Natural killer cell (primary cell): Measurements from ENCODE around the gene DNAH10. TPM values are rescaled to one million over a fixed set of nuclear protein-coding genes. Genes with fewer than 3 reads are reported as not detected.

Experiments used
- ATAC-seq, 3 donors: fragments of 150-1000 bp in 2 of 3; fragments of 200-7000 bp in 1 of 3; cut with Tn5 transposase; 1 replicate in 1 of 3; 2 replicates in 2 of 3; pipeline ENCODE4 v1.10.0; 2021; ENCODE audit warnings: mild to moderate bottlenecking in 2 of 3, moderate library complexity in 2 of 3
- DNase-seq, 2 donors: peaks; one replicate each; pipeline versions ENCODE4 v3.0.0 to v3.0.0-alpha.2; 2013 to 2021; ENCODE audit warnings: mixed read lengths in 1 of 2
- H3K27ac ChIP-seq: one replicate; pipeline ENCODE4 v1.5.1; 2013; ENCODE audit warnings: mild to moderate bottlenecking, low read length
- H3K27me3 ChIP-seq: one replicate; pipeline ENCODE4 v1.6.1; 2013; ENCODE audit warnings: low read length; ENCODE audit not compliant: control insufficient read depth, insufficient read depth
- H3K36me3 ChIP-seq: one replicate; pipeline ENCODE4 v1.6.1; 2013; ENCODE audit warnings: low read length; ENCODE audit not compliant: control insufficient read depth, insufficient read depth
- H3K4me1 ChIP-seq: one replicate; pipeline ENCODE4 v1.6.1; 2013; ENCODE audit warnings: low read length; ENCODE audit not compliant: control insufficient read depth, insufficient read depth
- H3K4me3 ChIP-seq: one replicate; pipeline ENCODE4 v1.5.1; 2013; ENCODE audit warnings: low read length
- H3K9me3 ChIP-seq: one replicate; pipeline ENCODE4 v1.6.1; 2013; ENCODE audit warnings: low read length; ENCODE audit not compliant: control insufficient read depth, insufficient read depth
- H3K27ac Mint-ChIP-seq, 2 donors: one replicate each; pipeline ENCODE4 v1.8.0; 2022; ENCODE audit warnings: mild to moderate bottlenecking in 2 of 2, mixed read lengths in 2 of 2, moderate library complexity in 1 of 2
- H3K27me3 Mint-ChIP-seq, 2 donors: one replicate each; pipeline ENCODE4 v1.8.0; 2022; ENCODE audit warnings: low read depth in 2 of 2, mixed read lengths in 2 of 2
- H3K36me3 Mint-ChIP-seq: one replicate; pipeline ENCODE4 v1.8.0; 2022; ENCODE audit warnings: mixed read lengths
- H3K4me1 Mint-ChIP-seq, 2 donors: one replicate each; pipeline ENCODE4 v1.8.0; 2022; ENCODE audit warnings: mixed read lengths in 2 of 2
- H3K4me3 Mint-ChIP-seq: one replicate; pipeline ENCODE4 v1.8.0; 2022; ENCODE audit warnings: mild to moderate bottlenecking, moderate library complexity, mixed read lengths
- H3K9me3 Mint-ChIP-seq, 2 donors: one replicate each; pipeline ENCODE4 v1.8.0; 2022; ENCODE audit warnings: mixed read lengths in 2 of 2
- CTCF ChIP-seq: fragments of 200-600 bp; IDR thresholded peaks from one replicate; pipeline ENCODE4 v1.8.0; 2022; ENCODE audit warnings: antibody characterized with exemption
- WGBS: methylation state at CpG from one replicate; pipeline ENCODE4 v1.1.7; 2013; ENCODE audit warnings: missing lambda C conversion rate; ENCODE audit not compliant: insufficient coverage; 5-methylcytosine and 5-hydroxymethylcytosine counted together
- intact Hi-C: fragments of 100-400 bp; cut with micrococcal nuclease; formaldehyde crosslinking; loops from one replicate; pipeline ENCODE4 v1.14.2; 2022
- total RNA-seq, 4 donors: library from RNA; stranded (reverse); fragments of 120-200 nt in 1 of 4; gene quantifications; one replicate each; pipeline versions ENCODE4 v1.2.3 to v1.2.4, GENCODE V29; 2013 to 2022

Gene DNAH10
- total RNA-seq, 3 donors from 2014 or later (not counting 1 experiment from before 2014, with no cell fraction given): 0.43 to 1.7 (median 0.94) TPM

GRCh38 chr12:123960029-123960735, 198.1 kb downstream of the DNAH10 start:
- Histone ChIP-seq H3K4me3 (no peak overlapping the region), H3K9me3 (no peaks in the 10 kb centered on the region), H3K27me3 (no peaks in the 10 kb centered on the region), H3K4me1 (no peaks in the 10 kb centered on the region), H3K36me3 (no peaks in the 10 kb centered on the region), H3K27ac (no peak overlapping the region)
- H3K4me3 Mint-ChIP-seq: no peak overlapping the region
- H3K27me3 Mint-ChIP-seq: no peaks in the 10 kb centered on the region
- ATAC-seq: no peak
- DNase-seq: no peak
- intact Hi-C loops: no loop called here
- no peak overlapping the region for H3K27ac Mint-ChIP-seq
- no peaks in the 10 kb centered on the region for H3K36me3 Mint-ChIP-seq
- WGBS: 97% methylated on average over 9 of the region's 9 CpGs
- H3K9me3 Mint-ChIP-seq: no peaks in the 10 kb centered on the region
- H3K4me1 Mint-ChIP-seq: peaks cover 6 to 21% of the 10 kb centered on the region in 2 donors
- no peak for TF ChIP-seq CTCF

- Histone ChIP-seq H3K9me3 (no peaks in the 10 kb centered on the region), H3K4me1 (no peaks in the 10 kb centered on the region), H3K27me3 (no peaks in the 10 kb centered on the region), H3K4me3 (no peak overlapping the region), H3K36me3 (no peaks in the 10 kb centered on the region), H3K27ac (no peak overlapping the region)
- no peaks in the 10 kb centered on the region for H3K36me3 Mint-ChIP-seq
- no peak for ATAC-seq
- intact Hi-C loops: no loop called here
- peaks cover 6 to 21% of the 10 kb centered on the region in 2 donors for H3K4me1 Mint-ChIP-seq
- no peaks in the 10 kb centered on the region for H3K9me3 Mint-ChIP-seq
- no peaks in the 10 kb centered on the region for H3K27me3 Mint-ChIP-seq
- 94% methylated on average over 4 of the region's 4 CpGs for WGBS
- no peak overlapping the region for H3K27ac Mint-ChIP-seq
- no peak overlapping the region for H3K4me3 Mint-ChIP-seq
- no peak for DNase-seq
- TF ChIP-seq CTCF: no peak
Observed at GRCh38 chr12:123960856-123961255, 198.8 kb downstream of the DNAH10 start.

- H3K27me3 Mint-ChIP-seq: no peaks in the 10 kb centered on the region
- no peak for DNase-seq
- no peak overlapping the region for H3K27ac Mint-ChIP-seq
- no peak for ATAC-seq
- Histone ChIP-seq H3K4me1 (no peaks in the 10 kb centered on the region), H3K36me3 (no peaks in the 10 kb centered on the region), H3K4me3 (no peak overlapping the region), H3K27ac (no peak overlapping the region), H3K27me3 (no peaks in the 10 kb centered on the region), H3K9me3 (no peaks in the 10 kb centered on the region)
- peaks cover 9 to 21% of the 10 kb centered on the region in 2 donors for H3K4me1 Mint-ChIP-seq
- TF ChIP-seq CTCF: no peak
- H3K9me3 Mint-ChIP-seq: no peaks in the 10 kb centered on the region
- intact Hi-C loops: no loop called here
- H3K4me3 Mint-ChIP-seq: no peak overlapping the region
- WGBS: 89% methylated on average over 12 of the region's 12 CpGs
- H3K36me3 Mint-ChIP-seq: no peaks in the 10 kb centered on the region
Observed at GRCh38 chr12:123961585-123962345, 199.7 kb downstream of the DNAH10 start.
